ENCODE data around the gene CD6.
A peak's percentile ranks its signal among the peaks of the same experiment; 100 is the strongest.

CD6 gene

GRCh38 chr11:60951904-60952741 is 19.4 kb upstream of the CD6 start, which contains the start of gene SLC15A3:
TSS of gene SLC15A3 (minus strand) at chr11:60952176. CDS start at chr11:60951551, 625 bp downstream.
- H3K9me3 ChIP-seq = no peaks in the 10 kb centered on the region
- no peaks in the 10 kb centered on the region for H3K36me3 ChIP-seq (replicated peaks)
- H3K4me3 ChIP-seq = no peak within 1 kb of the TSS
- H3K4me1 ChIP-seq = peaks cover 6% of the 10 kb centered on the region
- H3K27me3 ChIP-seq (ENCODE audit: low read depth) = no peaks in the 10 kb centered on the region
- in situ Hi-C loops (cut with MboI; ENCODE audit: low sequenced_read_pairs) = no loop called here
- no peak for DNase-seq (ENCODE audit: low spot score in 2 of 2)

GRCh38 chr11:60952742-60953170 is 18.7 kb upstream of the CD6 start:
- in situ Hi-C loops (cut with MboI; ENCODE audit: low sequenced_read_pairs) = no loop called here
- Histone ChIP-seq H3K36me3 (replicated peaks) (no peaks in the 10 kb centered on the region), H3K9me3 (no peaks in the 10 kb centered on the region), H3K4me1 (peaks cover 1% of the 10 kb centered on the region), H3K4me3 (no peak overlapping the region), H3K27me3 (ENCODE audit: low read depth) (no peaks in the 10 kb centered on the region)
- no peak for DNase-seq (ENCODE audit: low spot score in 2 of 2)

GRCh38 chr11:60953781-60954180 is 17.7 kb upstream of the CD6 start:
- no peaks in the 10 kb centered on the region for H3K9me3 ChIP-seq
- H3K27me3 ChIP-seq (ENCODE audit: low read depth) = no peaks in the 10 kb centered on the region
- H3K4me1 ChIP-seq = no peaks in the 10 kb centered on the region
- no peak overlapping the region for H3K4me3 ChIP-seq
- no peaks in the 10 kb centered on the region for H3K36me3 ChIP-seq (replicated peaks)
- in situ Hi-C loops (cut with MboI; ENCODE audit: low sequenced_read_pairs) = no loop called here
- no peak for DNase-seq (ENCODE audit: low spot score in 2 of 2)

- no peaks in the 10 kb centered on the region for H3K27me3 ChIP-seq (ENCODE audit: low read depth)
- H3K9me3 ChIP-seq = no peaks in the 10 kb centered on the region
- no peak overlapping the region for H3K4me3 ChIP-seq
- H3K4me1 ChIP-seq = no peaks in the 10 kb centered on the region
- DNase-seq (ENCODE audit: low spot score in 2 of 2) = no peak
- in situ Hi-C loops (cut with MboI; ENCODE audit: low sequenced_read_pairs) = no loop called here
- no peaks in the 10 kb centered on the region for H3K36me3 ChIP-seq (replicated peaks)
Measured at GRCh38 chr11:60954421-60954820, 17.1 kb upstream of the CD6 start.

- no peaks in the 10 kb centered on the region for H3K4me1 ChIP-seq
- H3K9me3 ChIP-seq = no peaks in the 10 kb centered on the region
- H3K4me3 ChIP-seq = no peak overlapping the region
- DNase-seq (ENCODE audit: low spot score in 2 of 2) = no peak
- peaks cover 2% of the 10 kb centered on the region; the same call in 1 of the 2 replicates for H3K27me3 ChIP-seq (ENCODE audit: low read depth)
- in situ Hi-C loops (cut with MboI; ENCODE audit: low sequenced_read_pairs) = no loop called here
- no peaks in the 10 kb centered on the region for H3K36me3 ChIP-seq (replicated peaks)
Measured at GRCh38 chr11:60955571-60955970, 15.9 kb upstream of the CD6 start.

- in situ Hi-C loops (cut with MboI; ENCODE audit: low sequenced_read_pairs) = no loop called here
- Histone ChIP-seq H3K27me3 (ENCODE audit: low read depth) (peaks cover 2% of the 10 kb centered on the region; the same call in 1 of the 2 replicates), H3K36me3 (replicated peaks) (no peaks in the 10 kb centered on the region), H3K9me3 (no peaks in the 10 kb centered on the region), H3K4me1 (no peaks in the 10 kb centered on the region), H3K4me3 (no peak overlapping the region)
- DNase-seq (ENCODE audit: low spot score in 2 of 2) = no peak
Measured at GRCh38 chr11:60957188-60957587, 14.3 kb upstream of the CD6 start.

- no peaks in the 10 kb centered on the region for H3K9me3 ChIP-seq
- no peaks in the 10 kb centered on the region for H3K36me3 ChIP-seq (replicated peaks)
- no peaks in the 10 kb centered on the region for H3K4me1 ChIP-seq
- in situ Hi-C loops (cut with MboI; ENCODE audit: low sequenced_read_pairs) = no loop called here
- peaks cover 2% of the 10 kb centered on the region; the same call in 1 of the 2 replicates for H3K27me3 ChIP-seq (ENCODE audit: low read depth)
- no peak overlapping the region for H3K4me3 ChIP-seq
- no peak for DNase-seq (ENCODE audit: low spot score in 2 of 2)
Measured at GRCh38 chr11:60959431-60959830, 12.0 kb upstream of the CD6 start.

GRCh38 chr11:60960405-60960804 is 11.1 kb upstream of the CD6 start:
- DNase-seq (ENCODE audit: low spot score in 2 of 2) = no peak
- Histone ChIP-seq H3K36me3 (replicated peaks) (no peaks in the 10 kb centered on the region), H3K27me3 (ENCODE audit: low read depth) (peaks cover 2% of the 10 kb centered on the region; the same call in 1 of the 2 replicates), H3K4me3 (no peak overlapping the region), H3K4me1 (no peaks in the 10 kb centered on the region), H3K9me3 (no peaks in the 10 kb centered on the region)
- in situ Hi-C loops (cut with MboI; ENCODE audit: low sequenced_read_pairs) = no loop called here

GRCh38 chr11:60964801-60965200 is 6.7 kb upstream of the CD6 start:
- H3K4me1 ChIP-seq = no peaks in the 10 kb centered on the region
- H3K9me3 ChIP-seq = no peaks in the 10 kb centered on the region; the same call in 1 of the 2 replicates
- H3K27me3 ChIP-seq (ENCODE audit: low read depth) = peaks cover 5% of the 10 kb centered on the region; the same call in 1 of the 2 replicates
- no peak overlapping the region for H3K4me3 ChIP-seq
- H3K36me3 ChIP-seq (replicated peaks) = no peaks in the 10 kb centered on the region
- no peak for DNase-seq (ENCODE audit: low spot score in 2 of 2)
- in situ Hi-C loops (cut with MboI; ENCODE audit: low sequenced_read_pairs) = no loop called here

- Histone ChIP-seq H3K4me3 (no peak overlapping the region), H3K27me3 (ENCODE audit: low read depth) (peaks cover 3% of the 10 kb centered on the region; the same call in 1 of the 2 replicates), H3K36me3 (replicated peaks) (no peaks in the 10 kb centered on the region), H3K9me3 (no peaks in the 10 kb centered on the region; the same call in 1 of the 2 replicates), H3K4me1 (no peaks in the 10 kb centered on the region)
- DNase-seq (ENCODE audit: low spot score in 2 of 2) = no peak
- in situ Hi-C loops (cut with MboI; ENCODE audit: low sequenced_read_pairs) = no loop called here
Measured at GRCh38 chr11:60966890-60967289, 4.6 kb upstream of the CD6 start.

GRCh38 chr11:60968223-60968622 is 3.3 kb upstream of the CD6 start:
- peaks cover 3% of the 10 kb centered on the region; the same call in 1 of the 2 replicates for H3K27me3 ChIP-seq (ENCODE audit: low read depth)
- no peak overlapping the region for H3K4me3 ChIP-seq
- H3K4me1 ChIP-seq = no peaks in the 10 kb centered on the region
- H3K36me3 ChIP-seq (replicated peaks) = no peaks in the 10 kb centered on the region
- in situ Hi-C loops (cut with MboI; ENCODE audit: low sequenced_read_pairs) = no loop called here
- no peak for DNase-seq (ENCODE audit: low spot score in 2 of 2)
- no peaks in the 10 kb centered on the region; the same call in 1 of the 2 replicates for H3K9me3 ChIP-seq

GRCh38 chr11:60970369-60970774 is 1.1 kb upstream of the CD6 start:
- in situ Hi-C loops (cut with MboI; ENCODE audit: low sequenced_read_pairs) = no loop called here
- H3K4me1 ChIP-seq = no peaks in the 10 kb centered on the region
- H3K4me3 ChIP-seq = no peak overlapping the region
- no peaks in the 10 kb centered on the region for H3K36me3 ChIP-seq (replicated peaks)
- H3K27me3 ChIP-seq (ENCODE audit: low read depth) = peaks cover 3% of the 10 kb centered on the region; the same call in 1 of the 2 replicates
- peak; percentile 33 to 71 for DNase-seq (ENCODE audit: low spot score in 2 of 2)
- no peaks in the 10 kb centered on the region; the same call in 1 of the 2 replicates for H3K9me3 ChIP-seq

- peaks cover 2% of the 10 kb centered on the region; the same call in 1 of the 2 replicates for H3K27me3 ChIP-seq (ENCODE audit: low read depth)
- no peaks in the 10 kb centered on the region; the same call in 1 of the 2 replicates for H3K9me3 ChIP-seq
- in situ Hi-C loops (cut with MboI; ENCODE audit: low sequenced_read_pairs) = no loop called here
- DNase-seq (ENCODE audit: low spot score in 2 of 2) = no peak
- no peaks in the 10 kb centered on the region for H3K36me3 ChIP-seq (replicated peaks)
- H3K4me1 ChIP-seq = no peaks in the 10 kb centered on the region
- H3K4me3 ChIP-seq = no peak overlapping the region
Measured at GRCh38 chr11:60970890-60971289, 590 bp upstream of the CD6 start.

Measured in HAP-1 (cell line).